GM18511 (cell line): ENCODE measurements around the gene ZBTB11.
A peak's percentile ranks its signal among the peaks of the same experiment; 100 is the strongest.
"Not testable (repeated sequence)": the region's sequence is repeated elsewhere in the genome, so short reads cannot be mapped to it uniquely, and the experiment has no call there.

Source experiments
- ATAC-seq: cut with Tn5 transposase; IDR thresholded peaks from one replicate; pipeline ENCODE4 v1.9.1; 2021; ENCODE audit warnings: mild to moderate bottlenecking, moderate library complexity; ENCODE audit not compliant: unreplicated experiment

Gene ZBTB11, protein sequence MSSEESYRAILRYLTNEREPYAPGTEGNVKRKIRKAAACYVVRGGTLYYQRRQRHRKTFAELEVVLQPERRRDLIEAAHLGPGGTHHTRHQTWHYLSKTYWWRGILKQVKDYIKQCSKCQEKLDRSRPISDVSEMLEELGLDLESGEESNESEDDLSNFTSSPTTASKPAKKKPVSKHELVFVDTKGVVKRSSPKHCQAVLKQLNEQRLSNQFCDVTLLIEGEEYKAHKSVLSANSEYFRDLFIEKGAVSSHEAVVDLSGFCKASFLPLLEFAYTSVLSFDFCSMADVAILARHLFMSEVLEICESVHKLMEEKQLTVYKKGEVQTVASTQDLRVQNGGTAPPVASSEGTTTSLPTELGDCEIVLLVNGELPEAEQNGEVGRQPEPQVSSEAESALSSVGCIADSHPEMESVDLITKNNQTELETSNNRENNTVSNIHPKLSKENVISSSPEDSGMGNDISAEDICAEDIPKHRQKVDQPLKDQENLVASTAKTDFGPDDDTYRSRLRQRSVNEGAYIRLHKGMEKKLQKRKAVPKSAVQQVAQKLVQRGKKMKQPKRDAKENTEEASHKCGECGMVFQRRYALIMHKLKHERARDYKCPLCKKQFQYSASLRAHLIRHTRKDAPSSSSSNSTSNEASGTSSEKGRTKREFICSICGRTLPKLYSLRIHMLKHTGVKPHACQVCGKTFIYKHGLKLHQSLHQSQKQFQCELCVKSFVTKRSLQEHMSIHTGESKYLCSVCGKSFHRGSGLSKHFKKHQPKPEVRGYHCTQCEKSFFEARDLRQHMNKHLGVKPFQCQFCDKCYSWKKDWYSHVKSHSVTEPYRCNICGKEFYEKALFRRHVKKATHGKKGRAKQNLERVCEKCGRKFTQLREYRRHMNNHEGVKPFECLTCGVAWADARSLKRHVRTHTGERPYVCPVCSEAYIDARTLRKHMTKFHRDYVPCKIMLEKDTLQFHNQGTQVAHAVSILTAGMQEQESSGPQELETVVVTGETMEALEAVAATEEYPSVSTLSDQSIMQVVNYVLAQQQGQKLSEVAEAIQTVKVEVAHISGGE

DNA sequence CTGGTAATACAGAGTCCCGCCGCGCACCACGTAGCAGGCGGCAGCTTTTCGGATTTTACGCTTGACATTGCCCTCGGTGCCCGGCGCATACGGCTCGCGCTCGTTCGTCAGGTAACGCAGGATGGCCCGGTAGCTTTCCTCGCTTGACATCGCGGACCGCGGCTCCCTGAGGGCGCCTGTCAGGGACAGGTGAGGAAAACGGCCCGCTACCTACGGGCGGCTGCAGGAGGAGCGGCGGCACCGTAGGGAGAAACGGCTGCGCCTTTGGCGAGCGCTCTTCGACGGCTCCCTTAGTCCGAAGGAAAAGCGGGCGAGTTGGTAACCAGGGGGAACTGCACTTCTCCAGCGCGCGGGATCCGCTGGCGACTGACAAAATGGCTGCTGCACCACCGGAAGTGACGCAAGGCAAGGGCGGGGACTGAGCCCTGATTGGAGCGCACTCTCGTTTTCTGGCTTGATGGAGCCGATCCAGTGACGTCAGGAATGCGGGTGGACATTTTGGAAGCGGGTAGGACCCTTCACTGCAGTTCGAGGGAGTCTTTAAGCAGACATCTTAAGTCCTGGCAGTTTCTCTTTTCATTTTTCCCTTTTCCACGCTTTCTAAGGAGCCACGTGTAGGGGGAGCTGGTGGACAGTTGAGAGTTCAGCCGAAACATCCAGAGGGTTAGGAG lies at the start of gene ZBTB11:
Gene ZBTB11 (minus strand): TSS at position 368 of the 671 bp plus-strand sequence. CDS start 218 bp downstream, at position 150.
- ATAC-seq: peak; percentile 75

DNA sequence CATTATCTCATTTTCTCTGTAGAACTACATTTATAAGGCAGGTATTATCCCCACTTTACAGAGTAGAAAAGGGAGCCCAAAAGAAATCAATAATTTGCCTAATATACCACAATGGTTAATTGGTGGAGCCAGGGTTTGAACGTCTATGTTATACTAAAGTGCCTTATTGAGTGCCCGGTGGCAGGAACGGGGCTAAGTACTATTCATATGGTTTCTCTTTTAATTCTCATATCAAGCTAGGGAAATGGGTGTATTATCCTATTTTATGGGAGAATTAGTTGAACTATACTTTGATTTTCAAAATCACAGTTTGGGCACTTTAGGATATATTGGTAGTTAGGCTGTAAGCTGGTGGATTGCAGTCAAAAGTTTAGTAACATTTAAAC lies 49.0 kb upstream of the ZBTB11 start:
- no peak for ATAC-seq

DNA sequence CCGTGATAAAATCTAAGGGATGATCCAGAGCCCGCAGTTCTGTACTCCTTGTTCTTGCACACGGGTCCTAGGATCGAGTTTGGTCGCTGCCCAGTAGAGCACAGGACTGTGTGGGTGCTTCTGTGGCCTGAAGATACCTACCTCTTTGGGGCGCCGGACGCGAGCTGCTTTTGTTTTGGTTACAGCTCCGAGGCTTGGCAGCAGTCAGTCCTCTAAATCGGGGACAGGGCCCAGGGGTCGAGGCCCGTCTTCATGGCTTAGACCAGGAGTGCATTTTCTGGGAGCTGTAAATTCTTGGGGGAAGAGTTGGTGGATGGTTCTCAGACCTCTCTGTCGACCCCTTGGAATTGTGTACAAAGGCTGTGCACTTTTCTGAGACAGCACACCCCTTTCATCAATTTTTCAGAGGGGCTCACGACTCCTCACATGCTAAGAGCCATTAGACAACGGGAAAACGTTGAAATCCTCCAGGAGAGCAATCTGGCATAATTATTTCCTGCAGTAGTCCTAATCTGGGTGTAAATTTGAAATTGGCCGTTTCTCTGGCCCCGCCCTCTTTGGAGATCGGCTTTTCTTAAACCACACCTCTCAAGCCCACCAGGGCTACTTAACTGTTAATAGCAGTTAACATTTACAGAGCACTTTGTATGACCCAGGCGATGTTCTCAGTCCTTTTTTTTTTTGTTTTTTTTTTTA lies 48.4 kb upstream of the ZBTB11 start:
- peak; percentile 26 for ATAC-seq

DNA sequence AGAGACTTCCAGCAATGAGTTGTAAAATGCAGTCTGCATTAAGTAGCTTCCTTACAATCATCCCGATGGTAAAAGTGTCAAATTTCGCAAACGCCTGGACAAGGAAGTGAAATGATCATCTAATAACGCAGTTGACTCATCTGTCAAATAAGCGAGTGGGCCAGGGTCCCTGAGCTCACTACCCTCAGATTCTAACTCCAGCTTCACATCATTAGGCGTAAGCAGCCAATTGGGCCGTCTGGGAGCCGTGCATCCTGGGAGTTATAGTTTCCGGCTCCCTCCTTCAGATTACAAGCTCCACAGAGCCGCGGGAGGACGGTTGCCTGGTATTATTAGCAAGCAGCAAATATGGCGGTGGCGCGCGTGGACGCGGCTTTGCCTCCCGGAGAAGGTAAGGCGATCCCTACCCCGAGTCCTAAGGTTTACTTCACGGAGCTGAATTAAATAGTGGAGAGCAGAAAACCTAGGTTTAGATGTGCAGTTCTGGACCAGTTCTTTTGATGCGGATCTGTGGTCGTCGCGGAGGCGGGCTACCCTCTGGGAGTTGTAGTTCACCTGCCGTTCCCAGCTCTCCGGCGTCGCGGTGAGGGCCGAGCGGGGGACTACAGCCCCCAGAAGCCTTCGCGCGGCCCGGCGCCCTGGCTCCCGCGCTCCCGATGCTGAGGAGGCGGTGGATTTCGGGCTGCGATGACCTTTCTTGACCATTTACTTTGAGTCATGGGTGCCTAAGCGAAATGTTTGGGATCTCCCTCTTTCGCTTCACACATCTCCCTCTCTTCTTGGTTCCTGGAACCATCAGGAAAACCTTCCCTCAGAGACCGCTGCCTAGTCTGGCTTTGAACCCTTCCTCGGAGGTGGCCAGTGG lies 47.6 kb upstream of the ZBTB11 start, which contains the start of gene CEP97:
Gene CEP97 (plus strand): TSS at position 286 of the 865 bp plus-strand sequence. CDS start 63 bp downstream, at position 349.
- ATAC-seq: peak; percentile 91

DNA sequence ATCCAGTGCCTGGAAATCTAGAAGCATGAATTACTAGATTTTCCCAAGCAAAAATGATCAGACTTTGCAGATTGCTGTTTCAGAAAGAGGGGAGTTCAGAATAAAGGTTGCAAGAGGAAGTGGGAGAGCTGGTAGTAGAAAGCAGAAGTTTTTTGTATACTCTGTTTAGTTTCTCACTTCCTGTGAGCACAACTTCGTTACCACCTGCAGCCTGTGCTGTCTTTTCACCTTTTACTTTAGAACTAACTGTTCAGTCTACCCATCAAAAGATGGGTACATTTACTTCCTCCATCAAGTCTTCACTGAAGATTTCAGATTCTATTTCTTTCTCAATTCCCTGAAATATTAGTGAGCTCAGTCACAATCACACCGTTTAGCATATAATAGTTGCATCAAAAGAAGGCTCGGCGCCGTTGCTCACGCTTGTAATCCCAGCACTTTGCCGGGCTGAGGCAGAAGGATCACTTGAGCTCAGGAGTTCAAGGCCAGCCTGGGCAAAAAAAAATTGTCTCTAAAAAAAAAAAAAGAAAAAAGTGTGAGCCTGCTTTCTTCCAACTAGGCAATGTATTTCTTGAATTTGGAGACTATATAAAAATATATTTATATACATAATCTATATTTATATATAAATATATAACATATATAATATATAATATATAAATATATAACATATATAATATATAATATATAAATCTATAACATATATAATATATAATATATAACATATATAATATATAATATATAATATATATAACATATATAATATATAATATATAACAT lies 45.7 kb upstream of the ZBTB11 start:
- peak; percentile 41 for ATAC-seq

DNA sequence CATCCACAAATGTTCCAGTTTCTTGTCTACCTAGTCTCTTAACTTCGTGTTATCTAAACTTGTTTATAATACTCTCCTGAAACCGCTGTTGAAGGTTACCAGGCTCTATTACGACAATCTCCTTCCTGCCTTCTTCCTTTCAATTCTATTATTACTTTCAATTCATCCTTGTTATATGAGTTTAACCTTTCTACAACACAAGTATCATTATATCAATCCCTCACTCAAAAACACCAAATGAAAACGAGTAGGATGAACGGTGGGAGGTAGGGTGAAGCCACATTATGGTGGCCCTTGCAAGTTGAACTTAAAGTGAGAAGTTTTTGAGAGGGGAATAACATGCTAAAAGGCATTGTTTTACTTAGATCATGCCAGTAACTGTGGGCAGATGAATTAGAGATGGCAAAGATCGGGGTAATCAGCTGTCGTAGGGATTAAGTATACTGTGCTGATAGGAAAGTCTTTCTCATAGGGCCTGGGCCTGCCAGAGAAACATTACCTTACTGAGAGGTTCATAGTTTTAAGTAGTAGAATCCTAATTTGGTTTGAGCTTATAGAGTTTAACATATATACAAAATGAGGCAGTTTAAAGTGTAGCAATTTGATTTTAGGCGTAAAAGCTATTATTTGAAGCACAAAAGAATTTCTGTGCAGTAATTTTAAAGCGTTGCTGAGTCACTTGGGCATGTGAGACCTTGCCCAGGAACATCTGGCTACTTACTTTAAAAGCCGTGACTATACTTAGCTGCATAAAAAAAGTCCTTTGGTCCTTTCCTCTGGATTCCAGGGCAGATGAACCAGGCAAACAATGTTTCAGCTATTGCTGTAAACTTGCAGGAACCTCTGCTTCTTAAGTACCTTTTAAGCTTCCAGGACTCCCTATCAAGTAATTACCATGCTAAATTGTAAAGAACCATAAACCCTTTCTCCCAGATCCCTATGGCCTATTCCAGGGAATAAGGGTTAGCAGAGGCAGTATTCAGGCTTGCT lies 44.2 kb upstream of the ZBTB11 start:
- no peak for ATAC-seq

DNA sequence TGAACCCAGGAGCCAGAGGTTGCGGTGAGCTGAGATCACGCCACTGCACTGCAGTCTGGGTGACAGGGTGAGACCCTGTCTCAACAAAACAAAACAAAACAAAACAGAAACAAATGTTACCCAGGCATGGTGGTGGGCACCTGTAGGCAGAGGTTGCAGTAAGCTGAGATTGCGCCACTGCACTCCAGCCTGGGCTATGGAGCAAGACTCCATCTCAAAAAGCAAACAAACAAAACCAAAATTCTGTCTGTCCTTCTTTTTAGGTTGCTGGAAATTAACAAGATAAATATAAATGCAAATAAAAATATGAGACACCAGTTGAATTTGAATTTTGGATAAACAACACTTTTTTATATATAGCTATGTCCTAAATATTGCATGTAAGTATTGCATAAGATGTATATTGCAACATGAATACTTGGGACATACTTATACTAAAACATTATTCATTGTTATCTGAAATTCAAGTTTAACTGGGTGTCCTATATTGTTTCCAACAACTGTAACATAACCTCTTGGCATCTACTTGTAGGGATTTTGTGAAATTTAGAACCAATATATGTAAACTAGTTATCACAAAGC lies 42.8 kb upstream of the ZBTB11 start:
- ATAC-seq: no peak

DNA sequence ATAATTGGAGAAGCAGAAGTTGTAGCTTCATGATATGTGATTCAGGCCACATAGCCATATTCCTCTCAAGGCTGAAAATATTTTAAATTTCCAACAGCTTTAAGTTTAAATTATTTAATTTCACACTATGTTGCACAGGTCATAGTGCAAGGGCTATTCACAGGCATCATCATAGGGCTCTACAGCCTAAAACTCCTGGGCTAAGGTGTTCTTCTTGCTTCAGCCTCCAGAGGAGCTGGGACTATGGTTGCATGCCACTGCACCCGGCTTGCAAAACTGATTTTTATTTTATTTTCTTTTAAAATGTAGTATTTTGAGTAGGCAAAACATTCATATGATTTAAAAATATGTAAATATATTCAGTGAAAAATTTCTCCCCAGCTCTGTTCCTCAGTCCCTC lies 41.5 kb upstream of the ZBTB11 start:
- ATAC-seq: no peak

DNA sequence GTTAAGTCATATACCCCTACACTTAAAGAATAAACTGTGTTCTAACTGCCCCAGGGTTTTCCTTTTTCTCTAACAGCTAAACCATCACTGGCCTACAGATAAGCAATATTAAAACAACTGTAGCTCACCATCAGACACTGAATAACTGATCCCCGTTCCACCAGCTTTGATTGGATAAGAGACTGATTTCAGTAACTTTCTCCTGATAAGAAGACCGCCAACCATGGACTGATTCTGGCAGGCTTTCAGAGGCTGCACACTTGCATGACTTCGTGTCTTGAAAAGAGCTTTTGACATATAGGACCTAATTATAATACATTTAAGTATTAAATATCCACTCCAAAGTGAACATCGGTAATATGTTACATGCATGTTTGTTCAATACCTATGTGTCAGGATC lies 32.2 kb upstream of the ZBTB11 start:
- no peak for ATAC-seq

DNA sequence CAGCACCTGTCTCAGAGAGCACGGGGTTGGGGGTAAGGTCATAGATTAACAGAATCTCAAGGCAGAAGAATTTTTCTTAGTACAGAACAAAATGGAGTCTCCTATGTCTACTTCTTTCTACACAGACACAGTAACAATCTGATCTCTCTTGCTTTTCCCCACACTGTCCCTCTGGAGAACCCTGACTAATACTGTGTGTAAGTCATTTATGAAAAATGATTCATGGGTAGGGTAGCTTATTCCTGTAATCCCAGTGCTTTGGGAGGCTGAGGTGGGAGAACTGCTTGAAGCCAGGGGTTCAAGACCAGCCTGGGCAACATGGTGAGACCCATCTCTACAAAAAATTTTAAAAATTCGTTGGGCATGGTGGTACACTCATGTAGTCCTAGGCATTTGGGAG lies 27.7 kb upstream of the ZBTB11 start:
- ATAC-seq: not testable (repeated sequence)

DNA sequence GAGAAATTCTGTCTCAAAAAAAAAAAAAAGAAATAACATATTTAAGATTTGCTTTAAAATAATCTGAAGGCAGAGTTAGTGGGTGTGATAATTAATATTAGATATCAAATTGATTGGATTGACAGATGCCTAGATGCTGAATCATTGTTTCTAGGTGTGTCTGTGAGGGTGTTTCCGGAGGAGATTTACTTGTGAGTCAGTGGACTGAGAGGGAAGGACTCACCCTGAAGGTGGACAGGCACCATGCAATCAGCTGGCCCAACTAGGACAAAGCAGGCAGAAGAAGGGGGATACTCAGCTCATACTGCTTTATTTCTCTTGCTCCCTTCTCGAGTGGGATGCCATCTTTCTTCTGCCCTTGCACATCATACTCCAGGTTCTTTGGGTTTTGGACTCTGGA lies 26.2 kb upstream of the ZBTB11 start:
- no peak for ATAC-seq

DNA sequence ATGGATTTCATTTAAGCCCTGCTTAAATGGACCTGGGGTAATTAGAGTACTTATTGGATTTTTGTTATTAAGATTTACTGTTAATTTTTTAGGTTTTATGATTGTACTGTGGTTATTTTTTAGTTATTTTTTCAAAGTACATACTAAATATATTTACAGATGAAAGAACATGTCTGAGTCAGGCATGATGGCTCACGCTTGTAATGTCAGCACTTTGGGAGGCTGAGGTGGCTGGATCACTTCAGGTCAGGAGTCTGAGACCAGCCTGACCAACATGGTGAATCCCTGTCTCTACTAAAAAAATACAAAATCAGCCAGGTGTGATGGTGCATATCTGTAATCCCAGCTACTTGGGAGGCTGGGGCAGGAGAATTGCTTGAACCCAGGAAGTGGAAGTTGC lies 25.8 kb upstream of the ZBTB11 start:
- no peak for ATAC-seq

DNA sequence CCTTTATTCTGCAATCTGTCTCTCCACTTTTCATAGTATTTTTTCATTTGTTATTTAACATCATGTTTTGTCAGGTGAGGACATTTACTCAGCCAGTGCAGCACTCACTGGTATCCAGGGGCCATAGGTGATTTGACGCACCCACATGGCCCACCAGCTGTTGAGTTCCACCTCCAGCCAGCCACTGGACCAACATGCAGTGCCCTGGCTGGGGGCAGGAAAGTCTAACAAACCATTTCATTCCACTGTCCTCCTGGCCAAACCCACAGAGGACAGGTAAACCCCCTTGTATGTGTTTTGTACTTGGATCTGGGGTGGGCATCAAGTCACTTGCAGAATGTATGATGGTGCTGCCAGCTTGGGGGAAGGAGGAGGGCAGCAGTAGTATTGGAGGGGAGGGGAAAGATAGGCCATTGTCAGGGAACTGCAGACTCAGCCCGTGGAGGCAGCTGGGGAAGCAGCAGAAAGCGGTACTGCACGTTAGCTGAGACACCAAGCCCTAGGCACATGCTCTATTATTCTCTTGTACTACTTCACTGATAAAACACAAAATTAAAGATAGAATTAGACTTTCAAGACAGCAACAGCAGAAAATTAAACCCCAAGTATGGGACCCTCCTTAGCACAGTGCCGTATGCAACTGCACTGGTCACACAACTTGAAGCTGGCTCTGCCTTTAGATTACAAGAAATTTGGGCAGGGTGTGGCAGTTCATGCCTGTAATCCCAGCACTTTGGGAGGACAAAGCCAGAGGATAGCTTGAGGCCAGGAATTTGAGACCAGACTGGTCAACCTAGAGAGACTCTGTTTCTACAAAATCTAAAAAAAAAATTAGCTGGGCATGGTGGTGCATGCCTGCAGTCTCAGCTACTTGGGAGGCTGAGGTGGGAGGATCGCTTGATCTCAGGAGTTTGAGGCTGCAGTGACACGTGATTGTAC lies 25.0 kb upstream of the ZBTB11 start:
- peak; percentile 19 for ATAC-seq

DNA sequence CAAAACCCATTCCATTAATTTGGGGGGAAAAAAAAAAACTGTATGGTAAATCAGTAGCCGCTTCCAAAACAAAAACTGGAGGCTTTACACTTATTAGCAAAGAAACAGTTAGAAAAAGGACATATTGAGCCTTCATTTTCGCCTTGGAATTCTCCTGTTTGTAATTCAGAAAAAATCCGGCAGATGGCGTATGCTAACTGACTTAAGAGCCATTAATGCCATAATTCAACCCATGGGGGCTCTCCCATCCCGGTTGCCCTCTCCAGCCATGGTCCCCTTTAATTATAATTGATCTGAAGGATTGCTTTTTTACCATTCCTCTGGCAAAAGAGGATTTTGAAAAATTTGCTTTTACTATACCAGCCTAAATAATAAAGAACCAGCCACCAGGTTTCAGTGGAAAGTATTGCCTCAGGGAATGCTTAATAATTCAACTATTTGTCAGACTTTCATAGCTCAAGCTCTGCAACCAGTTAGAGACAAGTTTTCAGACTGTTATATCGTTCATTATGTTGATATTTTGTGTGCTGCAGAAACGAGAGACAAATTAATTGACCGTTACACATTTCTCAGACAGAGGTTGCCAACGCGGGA lies 18.9 kb upstream of the ZBTB11 start:
- ATAC-seq: no peak

DNA sequence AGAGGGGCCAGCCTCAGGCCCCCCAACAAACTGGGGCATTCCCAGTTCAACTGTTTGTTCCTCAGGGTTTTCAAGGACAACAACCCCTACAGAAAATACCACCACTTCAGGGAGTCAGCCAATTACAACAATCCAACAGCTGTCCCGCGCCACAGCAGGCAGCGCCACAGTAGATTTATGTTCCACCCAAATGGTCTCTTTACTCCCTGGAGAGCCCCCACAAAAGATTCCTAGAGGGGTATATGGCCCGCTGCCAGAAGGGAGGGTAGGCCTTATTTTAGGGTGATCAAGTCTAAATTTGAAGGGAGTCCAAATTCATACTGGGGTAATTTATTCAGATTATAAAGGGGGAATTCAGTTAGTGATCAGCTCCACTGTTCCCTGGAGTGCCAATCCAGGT lies 17.9 kb upstream of the ZBTB11 start:
- ATAC-seq: not testable (repeated sequence)

DNA sequence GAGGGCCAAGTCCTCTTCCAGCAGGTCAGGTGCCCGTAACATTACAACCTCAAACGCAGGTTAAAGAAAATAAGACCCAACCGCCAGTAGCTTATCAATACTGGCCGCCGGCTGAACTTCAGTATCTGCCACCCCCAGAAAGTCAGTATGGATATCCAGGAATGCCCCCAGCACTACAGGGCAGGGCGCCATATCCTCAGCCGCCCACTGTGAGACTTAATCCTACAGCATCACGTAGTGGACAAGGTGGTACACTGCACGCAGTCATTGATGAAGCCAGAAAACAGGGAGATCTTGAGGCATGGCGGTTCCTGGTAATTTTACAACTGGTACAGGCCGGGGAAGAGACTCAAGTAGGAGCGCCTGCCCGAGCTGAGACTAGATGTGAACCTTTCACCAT lies 16.6 kb upstream of the ZBTB11 start:
- ATAC-seq: peak; percentile 70
